Glomerular endothelial cell (primary cell): ENCODE measurements around the gene PGR. TPM values are rescaled to one million over a fixed set of nuclear protein-coding genes. Genes with fewer than 3 reads are reported as not detected.

Source experiments
- DNase-seq: peaks from one replicate; pipeline ENCODE4 v3.0.0-alpha.2; 2011; ENCODE audit warnings: low read depth, low spot score; ENCODE audit errors: extremely low read depth
- total RNA-seq: library from RNA; depleted of rRNA; stranded (reverse); fragments of >200 nt; gene quantifications from 2 replicates; pipeline ENCODE4 v1.2.3, GENCODE V29; 2015

Gene PGR
- total RNA-seq: not detected in 2 replicates

DNA sequence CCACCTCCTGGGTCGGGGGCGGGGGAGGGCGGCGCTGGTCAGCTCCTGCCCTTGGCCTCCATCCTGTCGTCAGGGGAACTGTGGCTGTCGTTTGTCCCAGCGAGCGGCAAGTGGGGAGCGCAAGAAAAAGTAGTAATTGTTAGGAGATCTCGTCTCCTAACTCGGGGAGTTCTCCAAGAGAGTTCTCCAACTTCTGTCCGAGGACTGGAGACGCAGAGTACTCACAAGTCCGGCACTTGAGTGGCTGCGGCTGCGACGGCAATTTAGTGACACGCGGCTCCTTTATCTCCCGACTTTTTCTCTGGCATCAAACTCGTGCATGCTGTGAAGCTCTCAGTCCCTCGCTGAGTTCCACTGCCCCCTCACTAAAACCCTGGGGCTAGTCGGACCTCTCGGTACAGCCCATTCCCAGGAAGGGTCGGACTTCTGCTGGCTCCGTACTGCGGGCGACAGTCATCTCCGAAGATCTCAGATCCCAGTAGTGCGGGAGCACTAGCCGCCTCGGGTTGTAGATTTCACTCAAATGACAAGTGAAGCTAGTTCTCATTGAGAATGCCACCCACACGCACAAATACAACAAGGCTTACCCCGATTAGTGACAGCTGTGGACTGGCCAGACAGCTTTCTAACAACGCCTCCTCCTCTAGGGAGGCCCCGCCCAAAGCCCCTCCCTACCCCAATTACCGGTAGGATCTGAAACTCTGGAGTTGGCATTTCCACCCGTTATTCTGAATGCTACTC is at the start of gene PGR:
TSS of gene PGR (minus strand) at position 611 of the 741 bp plus-strand sequence. CDS start 743 bp downstream, outside the sequence.
- DNase-seq: no peak

DNA sequence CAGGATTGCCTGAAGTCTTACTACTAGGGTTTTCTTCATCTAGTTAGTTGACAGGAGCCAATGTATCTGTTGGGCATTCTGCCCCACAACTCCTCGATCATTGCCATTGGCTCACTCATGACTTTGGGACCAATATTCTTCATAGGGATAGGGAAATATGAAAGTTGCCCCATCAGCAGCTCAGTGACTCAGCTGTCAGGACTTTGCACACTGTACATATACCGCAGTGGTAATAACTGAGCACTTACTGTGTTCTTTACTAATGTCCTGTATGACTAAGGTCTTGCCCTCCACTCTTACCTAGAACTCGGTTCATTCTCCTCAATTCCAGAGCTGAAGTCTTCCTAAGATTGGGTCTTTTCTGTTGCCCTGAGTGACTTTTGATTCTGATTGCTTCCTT is 46.8 kb upstream of the PGR start:
- DNase-seq: no peak

DNA sequence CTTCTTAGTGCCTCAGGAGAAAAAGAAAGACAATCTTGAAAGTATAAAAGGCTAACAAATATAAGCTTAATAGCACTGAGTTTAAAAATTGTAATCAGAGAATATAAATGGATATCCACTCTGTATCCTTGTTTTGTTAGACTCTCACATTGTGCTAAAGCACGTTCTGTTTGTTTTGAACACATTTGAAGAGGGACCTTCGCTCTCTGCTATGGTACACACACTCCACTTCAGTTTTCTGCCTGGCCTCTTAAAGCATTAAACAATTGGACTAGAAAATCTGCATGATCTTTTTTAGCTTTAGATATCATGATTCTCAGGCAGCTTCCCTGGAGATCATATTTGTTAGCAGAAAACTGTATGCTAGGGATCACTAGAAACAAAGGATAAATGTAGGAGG is 40.3 kb upstream of the PGR start:
- DNase-seq: no peak

DNA sequence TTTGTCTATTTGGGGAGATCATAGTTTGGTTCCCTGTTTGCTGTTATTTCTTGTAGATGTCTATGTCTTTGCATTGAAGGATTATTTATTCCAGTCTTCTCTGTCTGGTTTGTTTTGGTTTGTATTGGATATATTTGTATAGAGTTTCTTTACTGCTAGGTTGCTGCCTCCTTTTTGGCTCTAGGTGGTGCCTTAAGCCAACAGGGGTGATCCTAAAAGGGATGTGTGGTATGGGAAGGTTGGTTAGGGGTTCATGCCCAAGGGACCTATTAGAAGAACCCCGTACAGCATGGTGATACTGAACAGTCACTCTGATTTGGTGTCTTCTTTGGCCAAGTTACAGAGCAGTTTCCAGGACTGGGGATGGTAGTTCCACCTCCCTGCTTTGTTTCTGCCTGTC is 36.4 kb upstream of the PGR start:
- DNase-seq: no peak

DNA sequence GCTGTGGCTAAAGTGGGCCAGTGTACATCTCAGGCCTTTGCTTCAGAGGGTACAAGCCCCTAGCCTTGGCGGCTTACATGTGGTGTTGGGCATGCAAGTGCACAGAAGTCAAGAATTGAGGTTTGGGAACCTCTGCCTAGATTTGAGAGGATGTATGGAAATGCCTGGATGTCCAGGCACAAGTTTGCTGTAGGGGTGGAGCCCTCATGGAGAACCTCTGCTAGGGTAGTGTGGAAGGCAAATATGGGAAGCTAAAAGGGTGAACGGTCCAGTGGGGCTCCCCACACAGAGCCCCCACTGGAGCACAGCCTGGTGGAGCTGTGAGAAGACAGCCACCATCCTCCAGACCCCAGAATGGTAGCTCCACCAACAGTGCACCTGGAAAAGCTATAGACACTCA is 28.5 kb upstream of the PGR start:
- DNase-seq: no peak

DNA sequence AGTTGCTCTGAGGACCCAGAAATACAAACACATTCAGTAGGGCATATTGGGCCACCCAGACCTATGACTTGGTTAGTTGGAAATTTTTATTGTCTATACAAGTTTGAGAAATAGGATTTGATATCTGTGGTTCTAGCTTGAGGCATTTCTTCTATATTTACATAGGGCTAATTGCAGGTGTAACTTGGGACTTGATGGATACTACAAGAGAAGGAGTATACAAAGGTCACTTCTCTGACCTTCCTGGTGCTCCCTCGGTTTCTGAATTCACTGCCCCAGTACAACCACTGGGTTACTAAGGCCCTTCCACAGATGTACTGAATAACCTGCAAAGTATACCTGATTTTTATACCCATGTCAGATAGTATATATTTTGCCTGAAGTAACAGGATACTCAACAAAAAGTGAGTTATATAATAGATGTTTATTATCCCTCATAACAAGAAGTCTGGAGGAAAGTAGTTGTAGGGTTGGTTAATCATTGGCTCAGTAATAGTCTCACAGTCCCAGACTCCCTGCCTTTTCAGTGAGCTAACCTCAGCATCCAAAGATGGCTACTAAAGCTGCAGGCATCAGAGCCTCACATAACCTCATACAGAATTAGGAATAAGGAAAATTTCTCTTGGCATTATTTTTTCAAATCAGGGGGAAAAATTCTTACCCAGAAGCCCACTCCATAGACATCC is 8.8 kb upstream of the PGR start:
- DNase-seq: no peak

DNA sequence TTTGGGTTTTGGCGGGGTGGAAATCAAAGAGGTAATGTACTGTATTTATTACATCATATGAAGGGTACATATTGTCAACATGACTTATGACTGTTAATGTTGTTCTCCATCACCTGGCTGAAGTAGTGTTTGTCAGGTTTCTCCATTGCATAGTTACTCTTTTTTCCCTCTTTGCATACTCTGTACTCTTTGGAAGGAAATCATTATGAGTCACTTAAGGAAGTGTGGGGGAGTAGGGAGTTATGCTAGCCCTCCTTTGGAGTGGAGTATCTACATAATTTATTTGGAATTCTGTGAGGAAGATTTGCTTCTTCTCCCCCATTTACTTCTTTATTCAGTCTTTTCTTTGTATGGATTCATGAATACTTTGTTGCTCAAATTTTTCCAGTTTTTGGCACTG is 3.6 kb upstream of the PGR start:
- no peak for DNase-seq

DNA sequence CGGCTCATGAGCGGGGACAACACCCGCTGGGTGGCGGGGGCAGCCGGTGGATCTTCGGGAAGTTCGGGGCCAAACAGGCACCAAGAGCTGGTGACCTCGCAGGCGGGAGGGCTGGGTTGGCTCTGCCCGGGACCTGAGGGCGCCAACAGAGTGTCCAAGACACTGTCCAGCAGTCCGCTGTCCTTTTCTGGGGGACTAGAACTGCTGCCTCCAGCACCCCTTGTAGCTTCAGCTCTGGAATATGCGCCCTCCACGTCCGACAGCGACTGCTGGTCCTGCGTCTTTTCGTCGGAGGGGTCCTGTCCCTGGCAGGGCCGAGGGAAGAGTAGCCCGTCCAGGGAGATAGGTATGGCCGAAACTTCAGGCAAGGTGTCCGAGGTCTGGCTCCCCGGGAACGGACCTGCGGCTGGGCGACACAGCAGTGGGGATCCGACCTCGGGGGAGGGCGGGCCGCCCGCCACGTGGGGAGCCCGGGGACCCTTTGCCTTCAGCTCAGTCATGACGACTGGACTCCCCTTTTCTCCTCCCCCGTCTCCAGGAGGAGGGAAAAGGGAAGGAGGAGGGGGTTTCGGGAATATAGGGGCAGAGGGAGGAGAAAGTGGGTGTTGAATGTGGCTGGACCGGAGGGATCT is 926 bp downstream of the PGR start:
- DNase-seq: no peak

DNA sequence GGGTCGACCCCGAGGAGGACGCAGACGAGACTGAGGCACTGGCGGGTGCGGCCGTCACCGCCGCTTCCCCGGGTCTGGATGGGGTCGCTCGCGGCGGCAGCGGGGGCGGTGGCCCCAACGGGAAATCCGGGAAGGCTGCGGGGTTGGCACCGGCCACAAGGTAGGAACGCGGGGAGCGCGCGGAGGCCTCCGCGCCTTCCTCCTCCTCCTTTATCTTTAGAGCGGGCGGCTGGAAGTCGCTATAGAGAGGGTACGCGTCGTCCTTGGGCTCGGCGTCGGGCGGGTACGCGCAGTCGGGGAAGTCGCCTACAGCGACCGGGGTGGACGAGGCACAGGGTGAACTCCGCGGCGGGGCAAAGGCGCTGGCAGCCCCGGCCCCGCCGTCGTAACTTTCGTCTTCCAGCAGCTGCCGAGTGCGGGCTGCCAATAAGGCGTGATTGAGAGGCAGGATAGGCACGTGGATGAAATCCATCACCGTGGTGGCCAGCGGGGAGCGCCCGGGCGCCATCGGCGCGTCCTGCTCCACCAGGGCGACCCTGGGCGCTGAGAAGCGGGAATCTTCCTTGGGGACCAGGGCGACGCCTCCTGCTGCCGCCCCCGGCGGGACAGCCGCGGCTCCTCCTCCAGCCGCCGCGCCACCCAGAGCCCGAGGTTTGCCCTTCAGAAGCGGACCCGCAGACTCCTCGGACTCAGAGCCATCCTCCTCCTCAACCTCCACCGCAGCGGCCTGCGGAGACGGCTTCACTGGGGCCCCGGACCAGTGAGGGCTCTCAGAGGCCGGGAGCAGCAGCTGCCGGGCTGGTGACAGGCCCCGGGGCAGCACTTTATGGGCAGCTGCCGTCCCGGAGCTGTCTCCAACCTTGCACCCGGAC is 1.7 kb downstream of the PGR start:
- DNase-seq: no peak

DNA sequence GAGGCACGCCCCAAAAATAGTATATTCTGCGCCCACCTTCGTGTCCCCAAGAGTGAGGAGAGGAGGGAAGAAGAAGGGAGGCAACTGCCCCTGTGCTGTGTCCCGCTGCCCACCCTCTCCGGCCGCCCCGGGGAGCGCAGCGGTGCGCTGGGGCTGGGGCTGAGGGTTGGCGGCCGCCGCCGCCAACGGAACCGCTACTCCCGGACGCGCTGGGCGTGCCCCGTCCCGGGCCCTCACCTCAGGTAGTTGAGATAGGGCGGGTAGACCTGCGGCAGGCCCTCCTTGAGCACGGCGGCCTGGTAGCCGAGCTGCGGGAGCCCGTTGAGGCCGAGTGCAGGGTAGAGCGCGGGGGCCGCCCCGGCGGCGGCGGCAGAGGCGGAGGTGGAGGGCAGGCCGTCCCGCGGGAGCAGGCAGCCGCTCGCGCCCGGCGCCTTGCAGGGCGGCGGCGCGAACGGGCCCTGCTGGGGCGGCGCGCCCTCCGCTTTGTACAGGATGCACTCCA is 2.4 kb downstream of the PGR start:
- no peak for DNase-seq

DNA sequence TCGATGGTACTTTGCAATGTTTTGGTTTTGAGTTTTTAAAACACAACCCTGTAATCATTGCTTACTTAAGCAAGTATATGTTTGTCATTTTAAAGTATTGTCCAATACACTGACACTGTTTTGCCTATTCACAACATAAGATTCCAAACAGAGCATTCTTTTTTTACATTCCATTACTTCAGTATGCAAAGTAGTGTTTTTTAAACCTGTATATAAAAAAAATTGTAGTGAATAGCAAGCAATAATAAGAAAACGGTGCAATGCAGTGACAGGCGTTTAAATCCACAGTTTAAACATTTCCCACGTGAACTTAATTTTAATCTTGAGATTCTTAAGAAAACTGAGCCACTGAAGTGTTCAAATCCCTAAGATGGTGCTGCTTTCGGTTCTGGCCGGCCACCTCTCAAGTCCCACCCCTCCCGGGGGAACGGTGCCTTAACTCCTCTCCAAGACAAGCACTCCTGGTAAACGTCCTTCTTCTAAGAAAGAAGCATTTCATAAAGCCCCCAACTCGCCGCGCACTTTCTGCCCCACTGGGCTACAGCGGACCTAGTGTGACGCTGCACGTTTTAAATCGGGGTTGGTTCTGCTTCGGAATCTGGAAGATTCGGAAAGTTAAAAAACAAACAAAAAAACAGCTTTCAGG is 2.9 kb downstream of the PGR start:
- DNase-seq: no peak

DNA sequence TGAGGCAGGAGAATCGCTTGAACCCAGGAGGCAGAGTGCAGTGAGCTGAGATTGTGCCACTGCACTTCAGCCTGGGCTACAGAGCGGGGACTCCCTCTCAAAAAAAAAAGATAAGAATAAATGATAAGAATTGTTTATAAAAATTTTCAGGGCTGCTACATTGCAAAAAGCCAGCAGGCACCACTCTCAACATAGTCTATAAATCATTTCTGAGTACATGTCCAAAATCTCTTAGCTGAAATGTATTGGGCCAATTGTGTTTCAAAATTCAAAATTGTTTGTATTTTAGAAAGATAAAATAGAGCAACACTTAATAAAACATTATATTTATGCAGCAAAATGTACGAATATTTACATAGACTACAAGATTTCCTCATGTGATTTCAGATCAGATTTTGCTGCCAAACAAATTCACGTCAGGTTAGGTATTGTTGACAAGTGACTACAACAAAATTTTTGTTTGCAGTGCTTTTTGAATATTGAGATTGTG is 13.9 kb downstream of the PGR start:
- DNase-seq: no peak

DNA sequence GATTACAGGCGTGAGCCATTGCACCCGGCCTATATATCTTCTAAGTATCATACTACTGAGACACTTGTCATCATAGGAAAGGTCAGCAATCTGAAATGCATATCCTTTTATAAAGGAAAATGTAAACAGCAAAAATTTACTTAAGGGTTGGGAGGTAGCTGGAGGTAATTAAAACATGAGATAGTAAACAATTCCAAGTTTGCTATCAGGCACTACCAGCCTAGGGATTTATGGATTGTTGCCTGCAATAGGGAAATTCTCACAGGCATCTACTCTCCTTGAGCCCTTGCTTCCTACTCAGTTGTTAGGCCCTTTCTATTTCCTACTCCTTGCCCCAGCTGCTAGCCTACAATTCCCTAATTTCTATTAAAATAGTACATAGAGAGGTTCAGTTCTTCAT is 16.1 kb downstream of the PGR start:
- no peak for DNase-seq

DNA sequence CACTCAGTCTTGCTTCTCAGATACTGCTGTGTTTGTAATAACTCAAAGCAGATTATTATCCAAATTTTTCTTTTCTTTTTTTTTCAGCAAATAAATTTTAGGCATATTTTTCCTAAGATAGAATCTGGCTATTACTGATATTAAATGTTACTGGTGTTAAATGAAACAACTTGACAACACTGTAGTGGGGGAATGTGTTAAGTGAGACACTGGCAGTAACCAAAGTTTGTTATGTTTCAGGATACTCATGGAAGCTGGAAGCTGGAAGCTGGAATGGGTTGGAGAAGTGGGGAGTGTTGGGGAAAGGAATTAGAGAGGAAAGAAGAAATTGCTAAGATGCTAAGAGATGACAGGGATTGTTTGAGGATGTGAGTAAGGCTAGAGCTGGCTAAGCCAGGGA is 24.9 kb downstream of the PGR start:
- DNase-seq: no peak

DNA sequence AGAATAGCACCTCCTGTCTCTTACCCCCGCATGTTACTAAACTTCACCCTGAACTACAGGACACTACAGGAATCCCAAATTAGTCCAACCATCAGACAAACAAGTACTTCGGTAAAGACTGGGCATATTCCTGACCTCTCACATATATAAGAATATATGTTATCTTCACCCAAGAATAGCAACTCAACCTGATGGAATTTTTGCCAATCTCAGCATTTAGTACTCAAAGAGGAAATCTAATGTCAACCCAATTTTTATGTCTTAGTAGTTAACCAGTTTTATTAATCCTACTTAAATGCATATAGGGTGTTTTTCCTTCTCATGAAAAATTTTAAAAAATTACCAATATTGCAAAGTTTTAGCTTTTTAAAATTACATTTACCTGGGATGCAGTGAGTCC is 26.2 kb downstream of the PGR start:
- DNase-seq: no peak

DNA sequence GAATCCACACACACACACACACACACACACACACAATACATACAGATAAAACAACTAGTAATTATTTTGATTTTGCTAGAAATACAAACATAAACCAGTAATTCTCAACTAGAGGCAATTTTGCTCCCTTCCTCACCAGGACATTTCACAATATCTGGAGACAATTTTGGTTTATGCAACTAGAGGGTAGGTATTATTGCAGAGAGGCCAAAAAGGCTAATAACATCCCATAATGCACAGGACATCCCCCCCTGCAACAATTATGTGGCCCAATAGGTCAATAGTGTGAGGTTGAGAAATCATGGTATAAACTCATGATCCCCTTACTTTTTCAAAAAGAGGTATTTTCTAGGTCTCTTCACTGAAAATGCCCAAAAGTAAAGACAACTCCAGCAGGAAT is 29.0 kb downstream of the PGR start:
- DNase-seq: no peak

DNA sequence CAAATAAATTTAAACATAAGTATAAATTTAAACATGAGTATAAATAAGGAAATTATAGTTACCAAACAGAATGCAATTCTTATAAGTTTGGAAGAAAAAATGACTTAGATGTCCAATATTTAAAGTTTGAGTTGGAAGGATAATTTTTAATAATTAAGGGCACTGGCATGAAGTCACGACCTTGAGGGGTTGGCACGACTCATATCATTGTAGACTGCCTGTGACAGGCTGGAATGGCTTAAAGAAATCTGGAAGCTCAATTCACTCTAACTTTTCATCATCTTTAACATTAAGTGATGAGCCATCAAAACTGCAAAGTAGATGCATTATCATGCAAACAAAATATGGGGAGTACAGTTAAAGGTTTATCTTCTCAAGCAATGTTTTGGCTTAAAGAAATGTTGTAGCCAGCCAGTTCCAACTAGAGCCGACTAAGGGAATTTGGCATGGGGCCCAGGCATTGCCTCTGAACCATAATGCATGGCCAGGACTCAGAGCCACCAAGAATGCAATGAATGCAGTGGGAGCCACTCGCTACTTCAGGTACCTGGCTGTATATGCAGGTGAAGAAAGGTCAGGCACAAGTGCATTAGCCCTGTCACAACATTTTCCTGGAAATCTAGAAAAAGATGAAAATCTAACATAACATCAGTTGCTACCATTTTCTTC is 33.4 kb downstream of the PGR start:
- no peak for DNase-seq

DNA sequence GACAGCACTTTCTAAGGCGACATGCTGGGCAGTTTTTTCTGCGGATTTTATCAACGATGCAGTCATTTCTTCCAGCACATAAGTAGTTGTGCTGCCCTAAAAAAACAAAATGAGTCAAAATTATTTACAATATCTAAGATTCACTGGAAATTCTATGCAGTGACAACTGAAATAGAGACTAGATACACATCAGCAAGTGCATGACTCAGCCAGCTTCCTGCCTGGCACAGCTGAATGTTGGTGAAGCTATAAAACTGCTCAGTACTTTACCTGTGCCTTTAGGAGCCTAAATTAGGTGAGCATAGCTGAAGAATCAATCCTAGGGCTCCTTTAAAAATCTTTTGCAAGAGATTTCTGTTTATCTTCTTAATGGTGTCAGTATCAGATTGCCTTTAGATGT is 37.8 kb downstream of the PGR start:
- DNase-seq: no peak

DNA sequence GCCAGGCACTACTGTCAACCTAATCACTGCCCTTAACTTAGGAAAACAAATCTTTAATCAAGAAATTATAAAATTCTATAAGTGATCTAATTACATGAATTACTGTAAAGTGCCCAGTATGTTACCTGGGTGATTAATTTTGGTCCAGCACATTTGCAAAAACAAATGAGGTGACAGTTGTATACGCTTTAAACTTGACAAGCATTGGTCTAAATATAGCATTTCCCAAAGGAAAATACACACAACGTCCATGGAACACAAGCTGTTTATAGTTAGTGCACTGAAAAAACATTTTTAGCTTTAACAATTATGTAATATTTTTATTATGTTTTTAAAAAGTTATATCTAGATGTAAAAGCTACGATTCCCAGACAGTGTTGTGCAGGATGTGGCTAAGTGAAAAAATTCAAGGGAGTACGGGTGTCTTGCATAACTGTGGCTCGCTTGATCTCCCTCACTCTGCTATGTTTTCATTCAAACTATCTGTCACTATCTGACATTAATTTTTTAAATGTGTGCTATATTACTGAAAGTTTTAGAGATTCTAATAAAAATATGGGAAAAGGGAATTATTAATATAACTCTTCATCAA is 38.8 kb downstream of the PGR start:
- no peak for DNase-seq
